HepG2 (cell line): ENCODE measurements around the gene INHBA. TPM values are rescaled to one million over a fixed set of nuclear protein-coding genes. Genes with fewer than 3 reads are reported as not detected.

Experiments
- ATAC-seq: fragments of 200-7000 bp; cut with Tn5 transposase; 3 replicates; pipeline ENCODE4 v1.9.1; 2020; ENCODE audit warnings: mild to moderate bottlenecking, moderate library complexity
- BruUV-seq: library from RNA; stranded (reverse); fragments of 400-500 nt; replicated peaks from 2 replicates; lab custom pipeline; 2021; lab: Mats Ljungman, UMichigan
- CTCF ChIA-PET: fragments of 300-600 bp; formaldehyde crosslinking; extraction: SDS; loops from one replicate; lab custom pipeline; 2021; ENCODE audit warnings: low total read pairs, inconsistent platforms, low intra/inter-chr PET ratio; lab: Yijun Ruan, JAX
- POLR2A ChIA-PET: fragments of 350-600 bp; sonication (Branson Sonifier 250); formaldehyde crosslinking; loops from one replicate; lab custom pipeline; 2020; ENCODE audit warnings: antibody characterized with exemption, inconsistent platforms; lab: Yijun Ruan, JAX
- DNase-seq: peaks from one replicate; pipeline ENCODE4 v3.0.0-alpha.2; 2015; ENCODE audit warnings: low spot score
- FAIRE-seq: peaks from 3 replicates; lab custom pipeline; 2011; peaks lifted over from hg19 to GRCh38; lab: Jason Lieb, UNC
- H2AFZ ChIP-seq: one replicate; pipeline ENCODE4 v1.6.1; 2011; ENCODE audit warnings: low read length, inconsistent platforms
- H3K27ac ChIP-seq: fragments of 300-600 bp; 3 replicates; pipeline ENCODE4 v1.8.0; 2011; ENCODE audit warnings: mixed run types, mild to moderate bottlenecking, mixed read lengths, low read length, inconsistent platforms; ENCODE audit not compliant: insufficient read depth; ENCODE audit errors: extremely low read length
- H3K27me3 ChIP-seq, 2 experiments: fragments of 200-600 bp in 1 of 2; 2 replicates in 1 of 2; 3 replicates in 1 of 2; pipeline versions ENCODE4 v1.6.0 to v1.8.0; 2011; ENCODE audit warnings: low read length in 2 of 2, mild to moderate bottlenecking in 2 of 2, moderate library complexity in 2 of 2, inconsistent platforms in 1 of 2; ENCODE audit not compliant: insufficient read depth in 2 of 2, control insufficient read depth in 1 of 2
- H3K36me3 ChIP-seq, 2 experiments: fragments of 200-600 bp in 1 of 2; replicated peaks in 1 of 2; 2 replicates in 1 of 2; 3 replicates in 1 of 2; pipeline versions ENCODE4 v1.5.1 to v1.8.0; 2011; ENCODE audit warnings: low read length in 2 of 2, inconsistent platforms in 1 of 2; ENCODE audit not compliant: insufficient read depth in 2 of 2, control insufficient read depth in 1 of 2
- H3K4me1 ChIP-seq: 2 replicates; pipeline ENCODE4 v1.5.1; 2012; ENCODE audit warnings: low read length, inconsistent platforms; ENCODE audit not compliant: insufficient read depth
- H3K4me2 ChIP-seq: 2 replicates; pipeline ENCODE4 v1.6.0; 2011; ENCODE audit warnings: low read depth, low read length, inconsistent platforms
- H3K4me3 ChIP-seq, 3 experiments: fragments of 200-600 bp in 1 of 3; sonication (generic), shearing (Covaris generic) in 1 of 3; replicated peaks in 1 of 3; 2 replicates each; pipeline ENCODE4 v1.5.1; 2011 to 2016; ENCODE audit warnings: low read length in 3 of 3, inconsistent platforms in 2 of 3, low read depth in 2 of 3, mild to moderate bottlenecking in 2 of 3, control low read depth in 1 of 3, mixed read lengths in 1 of 3; ENCODE audit not compliant: insufficient read depth in 1 of 3
- H3K79me2 ChIP-seq: one replicate; pipeline ENCODE4 v1.6.1; 2011; ENCODE audit warnings: low read length, inconsistent platforms; ENCODE audit not compliant: insufficient read depth
- H3K9ac ChIP-seq: 2 replicates; pipeline ENCODE4 v1.6.0; 2011; ENCODE audit warnings: mild to moderate bottlenecking, low read depth, low read length, inconsistent platforms; ENCODE audit not compliant: insufficient read depth
- H3K9me3 ChIP-seq: 2 replicates; pipeline ENCODE4 v1.5.1; 2012; ENCODE audit warnings: mild to moderate bottlenecking, low read length
- H4K20me1 ChIP-seq: 2 replicates; pipeline ENCODE4 v1.6.0; 2011; ENCODE audit warnings: inconsistent platforms, mild to moderate bottlenecking, low read length, moderate library complexity; ENCODE audit not compliant: insufficient read depth
- ADNP ChIP-seq: sonication (generic); formaldehyde crosslinking; IDR thresholded peaks from 2 replicates; pipeline ENCODE4 v1.4.0; 2020; ENCODE audit warnings: missing genetic modification reagents
- AHR ChIP-seq: IDR thresholded peaks from 2 replicates; pipeline ENCODE4 v1.6.1; 2018; ENCODE audit warnings: missing genetic modification reagents, missing compliant biosample characterization
- ATM ChIP-seq: fragments of 450-650 bp; IDR thresholded peaks from 2 replicates; pipeline ENCODE4 v1.7.1; 2017; ENCODE audit warnings: mild to moderate bottlenecking, borderline replicate concordance
- CHD2 ChIP-seq: IDR thresholded peaks from 2 replicates; pipeline ENCODE4 v1.6.1; 2011; ENCODE audit warnings: low read depth, low read length, improper control_type of control experiment
- GLI4 ChIP-seq: sonication (generic); formaldehyde crosslinking; IDR thresholded peaks from 2 replicates; pipeline ENCODE4 v1.5.1; 2020; ENCODE audit warnings: missing genetic modification reagents, mild to moderate bottlenecking, moderate library complexity, borderline replicate concordance
- JUND ChIP-seq: sonication (generic); formaldehyde crosslinking; IDR thresholded peaks from 2 replicates; pipeline ENCODE4 v1.8.0; 2022; ENCODE audit warnings: mild to moderate bottlenecking, missing genetic modification reagents
- NFIC ChIP-seq: IDR thresholded peaks from 2 replicates; pipeline ENCODE4 v1.6.1; 2012; ENCODE audit warnings: mild to moderate bottlenecking, low read length, inconsistent platforms
- PHB2 ChIP-seq: fragments of 450-650 bp; IDR thresholded peaks from 2 replicates; pipeline ENCODE4 v1.6.1; 2018; ENCODE audit not compliant: partially characterized antibody
- SKI ChIP-seq: fragments of 450-650 bp; IDR thresholded peaks from one replicate; pipeline ENCODE4 v1.6.1; 2018; ENCODE audit warnings: mild to moderate bottlenecking; ENCODE audit not compliant: partially characterized antibody
- TP53 ChIP-seq: sonication (generic); formaldehyde crosslinking; conservative IDR thresholded peaks from 2 replicates; pipeline ENCODE4 v1.4.0; 2020; ENCODE audit warnings: missing genetic modification reagents
- YEATS4 ChIP-seq: sonication (generic); formaldehyde crosslinking; IDR thresholded peaks from 2 replicates; pipeline ENCODE4 v1.4.0; 2020; ENCODE audit warnings: missing genetic modification reagents, borderline replicate concordance
- ZNF224 ChIP-seq: sonication (generic); formaldehyde crosslinking; IDR thresholded peaks from 2 replicates; pipeline ENCODE4 v1.5.0; 2020; ENCODE audit warnings: mild to moderate bottlenecking, missing genetic modification reagents
- ZNF263 ChIP-seq: sonication (generic); formaldehyde crosslinking; IDR thresholded peaks from 2 replicates; pipeline ENCODE4 v1.4.0; 2020; ENCODE audit warnings: missing genetic modification reagents
- ZNF275 ChIP-seq: sonication (generic); formaldehyde crosslinking; IDR thresholded peaks from 2 replicates; pipeline ENCODE4 v1.8.0; 2022; ENCODE audit warnings: missing genetic modification reagents, mild to moderate bottlenecking, inconsistent platforms, borderline replicate concordance
- ZNF460 ChIP-seq: sonication (generic); formaldehyde crosslinking; IDR thresholded peaks from 2 replicates; pipeline ENCODE4 v1.5.1; 2020; ENCODE audit warnings: missing genetic modification reagents, mild to moderate bottlenecking, borderline replicate concordance
- ZNF501 ChIP-seq: sonication (generic); formaldehyde crosslinking; IDR thresholded peaks from 2 replicates; pipeline ENCODE4 v1.5.1; 2020; ENCODE audit warnings: mild to moderate bottlenecking, moderate library complexity, missing genetic modification reagents
- ZNF564 ChIP-seq: sonication (generic); formaldehyde crosslinking; IDR thresholded peaks from 2 replicates; pipeline ENCODE4 v1.8.1; 2023; ENCODE audit warnings: mild to moderate bottlenecking, missing genetic modification reagents
- ZNF761 ChIP-seq: sonication (generic); formaldehyde crosslinking; conservative IDR thresholded peaks from 2 replicates; pipeline ENCODE4 v1.4.0; 2020; ENCODE audit warnings: mild to moderate bottlenecking, missing genetic modification reagents
- ZSCAN25 ChIP-seq: sonication (generic); formaldehyde crosslinking; IDR thresholded peaks from 2 replicates; pipeline ENCODE4 v1.8.0; 2022; ENCODE audit warnings: mild to moderate bottlenecking, missing genetic modification reagents
- WGBS: methylation state at CpG from one replicate; pipeline ENCODE4 v1.1.6; 2017; ENCODE audit warnings: low lambda C conversion rate; 5-methylcytosine and 5-hydroxymethylcytosine counted together
- in situ Hi-C: cut with HindIII; loops from 2 replicates; pipeline ENCODE4 v1.10.0; 2017; ENCODE audit warnings: low pct_unique_long_range_greater_than_20kb; ENCODE audit not compliant: extremely low pct_ligation_motif_present
- intact Hi-C: fragments of 100-400 bp; cut with micrococcal nuclease; formaldehyde crosslinking; loops from one replicate; pipeline ENCODE4 v1.10.0; 2022; ENCODE audit not compliant: unreplicated experiment
- polyA plus RNA-seq, 8 experiments: library from polyadenylated mRNA; depleted of rRNA in 3 of 8; stranded (reverse) in 7 of 8; unstranded in 1 of 8; fragments of >200 nt; fragmentation: Illumina TruSeq in 4 of 8; extraction: Trizol in 4 of 8; gene quantifications; 2 replicates each; pipeline versions ENCODE4 v1.2.1 to v1.2.3, GENCODE V29; 2011 to 2016; ENCODE audit warnings: low read depth in 4 of 8, missing spikeins in 1 of 8, mixed read lengths in 1 of 8; ENCODE audit not compliant: insufficient read depth in 1 of 8
- total RNA-seq, 5 experiments: library from RNA; depleted of rRNA; stranded (reverse); fragments of >200 nt; fragmentation: Illumina TruSeq; extraction: Trizol; gene quantifications; 2 replicates each; pipeline ENCODE4 v1.2.3, GENCODE V29; 2016; ENCODE audit warnings: low read depth in 1 of 5
- TF ChIP-seq, protein P1 (sequence below): sonication (generic); formaldehyde crosslinking; IDR thresholded peaks from 2 replicates; pipeline ENCODE4 v1.5.0; 2020; ENCODE audit warnings: mild to moderate bottlenecking, missing genetic modification reagents, moderate library complexity

Gene INHBA
- total and polyA plus RNA-seq, 2 of the 13 experiments (the other 11 are each of a cell fraction or from before 2014, with no cell fraction given) = not detected

- H3K4me3 ChIP-seq = no peak overlapping the region
- BruUV-seq = no TSS peak
- H2AFZ ChIP-seq = no peak overlapping the region
- 27% methylated on average over 15 of the region's 15 CpGs for WGBS
- intact Hi-C loops (loop anchor here (1.0 to 10.0 kb wide), 3 partner anchors 382 to 1464 kb away; no protein-coding TSS in a partner anchor), in situ Hi-C loops (no loop called here)
- H3K4me2 ChIP-seq = no peak overlapping the region
- H3K36me3 ChIP-seq = no peaks in the 10 kb centered on the region
- H3K9me3 ChIP-seq = no peaks in the 10 kb centered on the region
- H3K4me1 ChIP-seq = no peaks in the 10 kb centered on the region
- DNase-seq (peak; percentile 45), FAIRE-seq (peak; percentile 21), ATAC-seq (peak; percentile 97)
- no peaks in the 10 kb centered on the region for H3K27me3 ChIP-seq
- ChIA-PET POLR2A (no interaction called here), CTCF (no interaction called here)
- no peaks in the 10 kb centered on the region for H4K20me1 ChIP-seq
- no peak overlapping the region for H3K27ac ChIP-seq
- no peaks in the 10 kb centered on the region for H3K79me2 ChIP-seq
- no peak overlapping the region for H3K9ac ChIP-seq
- TF ChIP-seq ZNF460 (CRISPR knock-in tag) = no peak
- peak; percentile 66 for TF ChIP-seq ZNF564 (CRISPR knock-in tag)
- TF ChIP-seq, protein P1, sequence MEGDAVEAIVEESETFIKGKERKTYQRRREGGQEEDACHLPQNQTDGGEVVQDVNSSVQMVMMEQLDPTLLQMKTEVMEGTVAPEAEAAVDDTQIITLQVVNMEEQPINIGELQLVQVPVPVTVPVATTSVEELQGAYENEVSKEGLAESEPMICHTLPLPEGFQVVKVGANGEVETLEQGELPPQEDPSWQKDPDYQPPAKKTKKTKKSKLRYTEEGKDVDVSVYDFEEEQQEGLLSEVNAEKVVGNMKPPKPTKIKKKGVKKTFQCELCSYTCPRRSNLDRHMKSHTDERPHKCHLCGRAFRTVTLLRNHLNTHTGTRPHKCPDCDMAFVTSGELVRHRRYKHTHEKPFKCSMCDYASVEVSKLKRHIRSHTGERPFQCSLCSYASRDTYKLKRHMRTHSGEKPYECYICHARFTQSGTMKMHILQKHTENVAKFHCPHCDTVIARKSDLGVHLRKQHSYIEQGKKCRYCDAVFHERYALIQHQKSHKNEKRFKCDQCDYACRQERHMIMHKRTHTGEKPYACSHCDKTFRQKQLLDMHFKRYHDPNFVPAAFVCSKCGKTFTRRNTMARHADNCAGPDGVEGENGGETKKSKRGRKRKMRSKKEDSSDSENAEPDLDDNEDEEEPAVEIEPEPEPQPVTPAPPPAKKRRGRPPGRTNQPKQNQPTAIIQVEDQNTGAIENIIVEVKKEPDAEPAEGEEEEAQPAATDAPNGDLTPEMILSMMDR = peak; percentile 77
- TF ChIP-seq GLI4 (CRISPR knock-in tag) = no peak
- TF ChIP-seq JUND (CRISPR knock-in tag) = no peak
- no peak for TF ChIP-seq PHB2
- no peak for TF ChIP-seq ADNP (CRISPR knock-in tag)
- no peak for TF ChIP-seq AHR (CRISPR knock-in tag)
- TF ChIP-seq SKI = no peak
- TF ChIP-seq ATM = no peak
- TF ChIP-seq NFIC = no peak
- 0 out of 2 replicates have a peak, but pooled peaks have one; percentile 15 for TF ChIP-seq ZNF501 (CRISPR knock-in tag)
- no peak for TF ChIP-seq ZNF263 (CRISPR knock-in tag)
- TF ChIP-seq ZNF761 (CRISPR knock-in tag) = no peak
- TF ChIP-seq TP53 = no peak
- no peak for TF ChIP-seq CHD2
- TF ChIP-seq ZNF224 (CRISPR knock-in tag) = no peak
- TF ChIP-seq ZNF275 (CRISPR knock-in tag) = no peak
- TF ChIP-seq ZSCAN25 (CRISPR knock-in tag) = no peak
- TF ChIP-seq YEATS4 (CRISPR knock-in tag) = no peak
These were observed 6.5 kb downstream of the INHBA start for GRCh38 chr7:41696323-41696916.
